ENCODE measurements around the gene LRG1. TPM values are rescaled to one million over a fixed set of nuclear protein-coding genes. Genes with fewer than 3 reads are reported as not detected.

LRG1 gene
- total and polyA plus RNA-seq, 4 donors = 57.8 to 1,122 (median 661) TPM

- no peak for TF ChIP-seq NR2F2 (IDR thresholded peaks at IDR 0.05)
These were observed 52.3 kb downstream of the LRG1 start (continued) for GRCh38 chr19:4487572-4487971.

Other genes with a start within 250 kb of the LRG1 start
- under 1 TPM; 0.47 to 0.50 TPM for gene TMIGD2, start 237.6 kb downstream of the LRG1 start, total RNA-seq
- gene TMIGD2, start 237.6 kb downstream of the LRG1 start, polyA plus RNA-seq = under 1 TPM; 0.16 to 0.94 TPM
- gene FSD1, start 235.4 kb downstream of the LRG1 start, total RNA-seq = under 1 TPM in 1 of 2 donors, not detected in 1; 0.92 TPM
- under 1 TPM; 0.05 to 0.19 TPM for gene FSD1, start 235.4 kb downstream of the LRG1 start, polyA plus RNA-seq
- gene STAP2, start 201.2 kb downstream of the LRG1 start, total RNA-seq = 10 to 100 TPM in 1 of 2 donors, 1 to 10 TPM in 1; 8.6 to 26.4 TPM
- gene STAP2, start 201.2 kb downstream of the LRG1 start, polyA plus RNA-seq = 10 to 100 TPM; 23.6 to 24.5 TPM
- 1 to 10 TPM; 4.7 to 9.9 TPM for gene MPND, start 196.5 kb downstream of the LRG1 start, total RNA-seq
- gene MPND, start 196.5 kb downstream of the LRG1 start, polyA plus RNA-seq = 1 to 10 TPM; 9.0 to 9.4 TPM
- 10 to 100 TPM; 16.7 to 19.7 TPM for gene SH3GL1, start 139.5 kb downstream of the LRG1 start, total RNA-seq
- gene SH3GL1, start 139.5 kb downstream of the LRG1 start, polyA plus RNA-seq = 10 to 100 TPM; 16.5 to 27.8 TPM
- 10 to 100 TPM in 1 of 2 donors, 1 to 10 TPM in 1; 2.9 to 20.8 TPM for gene CHAF1A, start 137.4 kb downstream of the LRG1 start, total RNA-seq
- gene CHAF1A, start 137.4 kb downstream of the LRG1 start, polyA plus RNA-seq = 1 to 10 TPM; 1.0 to 2.1 TPM
- gene UBXN6, start 82.2 kb downstream of the LRG1 start, total RNA-seq = 10 to 100 TPM; 33.0 to 92.3 TPM
- gene UBXN6, start 82.2 kb downstream of the LRG1 start, polyA plus RNA-seq = 10 to 100 TPM; 39.5 to 68.6 TPM
- gene HDGFL2, start 67.7 kb downstream of the LRG1 start, total RNA-seq = 10 to 100 TPM; 14.9 to 15.7 TPM
- 10 to 100 TPM in 1 of 2 donors, 1 to 10 TPM in 1; 3.4 to 13.2 TPM for gene HDGFL2, start 67.7 kb downstream of the LRG1 start, polyA plus RNA-seq
- gene PLIN4, start 21.6 kb downstream of the LRG1 start, total RNA-seq = 10 to 100 TPM in 1 of 2 donors, 1 to 10 TPM in 1; 3.1 to 49.1 TPM
- gene PLIN4, start 21.6 kb downstream of the LRG1 start, polyA plus RNA-seq = 10 to 100 TPM in 1 of 2 donors, 1 to 10 TPM in 1; 5.0 to 14.1 TPM
- gene PLIN5, start 4.8 kb downstream of the LRG1 start, total RNA-seq = 10 to 100 TPM; 13.3 to 83.8 TPM
- 10 to 100 TPM; 51.8 to 61.5 TPM for gene PLIN5, start 4.8 kb downstream of the LRG1 start, polyA plus RNA-seq
- gene SEMA6B, start 19.6 kb upstream of the LRG1 start, total RNA-seq = 1 to 10 TPM; 2.8 to 3.1 TPM
- gene SEMA6B, start 19.6 kb upstream of the LRG1 start, polyA plus RNA-seq = 1 to 10 TPM in 1 of 2 donors, under 1 TPM in 1; 0.58 to 3.2 TPM
- 10 to 100 TPM; 15.6 to 29.0 TPM for gene TNFAIP8L1, start 99.5 kb upstream of the LRG1 start, total RNA-seq
- 10 to 100 TPM; 19.1 to 21.2 TPM for gene TNFAIP8L1, start 99.5 kb upstream of the LRG1 start, polyA plus RNA-seq
- 10 to 100 TPM; 85.1 to 88.9 TPM for gene MYDGF, start 130.3 kb upstream of the LRG1 start, total RNA-seq
- 100 to 1,000 TPM; 198 to 222 TPM for gene MYDGF, start 130.3 kb upstream of the LRG1 start, polyA plus RNA-seq
- 10 to 100 TPM; 27.3 to 74.5 TPM for gene DPP9, start 183.8 kb upstream of the LRG1 start, total RNA-seq
- 10 to 100 TPM; 20.5 to 53.4 TPM for gene DPP9, start 183.8 kb upstream of the LRG1 start, polyA plus RNA-seq